Measurements from ENCODE around the gene VIL1.
A peak's percentile ranks its signal among the peaks of the same experiment; 100 is the strongest.

The VIL1 gene

DNA sequence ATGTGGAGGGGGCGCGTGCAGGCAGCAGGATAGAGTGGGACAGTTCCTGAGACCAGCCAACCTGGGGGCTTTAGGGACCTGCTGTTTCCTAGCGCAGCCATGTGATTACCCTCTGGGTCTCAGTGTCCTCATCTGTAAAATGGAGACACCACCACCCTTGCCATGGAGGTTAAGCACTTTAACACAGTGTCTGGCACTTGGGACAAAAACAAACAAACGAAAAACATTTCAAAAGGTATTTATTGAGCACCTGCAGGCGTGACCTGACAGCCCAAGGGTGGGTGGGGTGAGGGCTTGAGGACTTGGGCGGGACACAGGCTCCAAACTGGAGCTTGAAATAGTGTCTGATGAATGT lies 23.9 kb upstream of the VIL1 start:
- no peak for DNase-seq (ENCODE audit: low spot score)

DNA sequence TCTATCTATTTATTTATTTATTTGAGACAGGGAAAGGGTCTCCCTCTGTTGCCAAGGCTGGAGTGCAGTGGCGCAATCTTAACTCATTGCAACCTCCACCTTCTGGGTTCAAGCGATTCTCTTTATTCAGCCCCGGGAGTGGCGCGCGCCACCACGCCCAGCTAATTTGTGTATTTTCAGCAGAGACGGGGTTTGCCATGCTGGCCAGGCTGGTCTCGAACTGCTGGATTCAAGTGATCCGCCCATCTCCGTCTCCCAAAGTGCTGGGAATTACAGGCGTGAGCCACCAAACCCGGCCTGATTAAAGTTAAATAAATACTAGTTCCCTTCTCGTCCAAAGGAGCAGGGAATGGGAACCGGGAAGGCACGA lies 23.5 kb upstream of the VIL1 start:
- no peak for DNase-seq (ENCODE audit: low spot score)

DNA sequence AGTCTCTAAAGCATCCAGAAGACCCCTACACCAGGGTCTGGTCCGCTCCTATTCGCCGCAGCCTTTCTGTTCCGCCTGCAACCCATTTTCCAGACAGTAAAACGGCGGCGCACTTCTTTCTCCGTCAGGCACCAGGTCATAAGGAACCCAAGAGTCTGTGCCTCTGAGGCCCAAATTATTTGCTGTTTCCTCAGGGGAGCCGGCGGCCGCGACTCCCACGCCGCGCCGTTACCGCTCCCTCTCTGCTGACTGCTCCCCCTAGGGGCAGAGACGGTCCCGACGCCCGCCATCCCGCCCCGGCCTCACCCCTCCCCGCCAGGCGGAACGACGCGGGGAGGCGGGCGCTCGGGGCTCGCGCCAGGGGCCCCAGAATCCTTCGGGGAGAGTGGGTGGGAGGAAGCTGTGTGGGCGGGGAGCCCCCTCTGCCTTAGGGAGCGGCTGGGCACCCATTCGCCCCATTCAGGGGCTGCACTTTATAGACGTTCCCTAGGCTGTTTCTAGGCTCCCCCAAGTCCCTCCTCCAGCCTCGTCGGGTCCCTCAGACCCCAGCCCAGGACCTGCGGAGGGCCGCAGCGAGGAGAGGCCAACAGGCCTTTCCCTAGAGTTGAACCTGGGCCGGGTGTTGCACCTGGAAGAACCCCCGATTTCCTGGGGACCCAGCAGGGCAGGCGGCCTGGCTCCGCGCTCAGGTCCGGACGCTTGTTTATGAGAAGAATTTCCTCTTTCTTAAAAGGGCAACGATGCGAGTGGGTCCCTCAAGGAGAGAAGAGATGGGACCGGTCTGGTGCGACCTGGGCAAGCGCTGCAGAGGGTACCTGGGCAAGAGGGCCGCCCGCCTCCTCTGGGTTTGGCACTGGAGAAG lies 22.9 kb upstream of the VIL1 start:
- DNase-seq (ENCODE audit: low spot score), result peak; percentile 97

DNA sequence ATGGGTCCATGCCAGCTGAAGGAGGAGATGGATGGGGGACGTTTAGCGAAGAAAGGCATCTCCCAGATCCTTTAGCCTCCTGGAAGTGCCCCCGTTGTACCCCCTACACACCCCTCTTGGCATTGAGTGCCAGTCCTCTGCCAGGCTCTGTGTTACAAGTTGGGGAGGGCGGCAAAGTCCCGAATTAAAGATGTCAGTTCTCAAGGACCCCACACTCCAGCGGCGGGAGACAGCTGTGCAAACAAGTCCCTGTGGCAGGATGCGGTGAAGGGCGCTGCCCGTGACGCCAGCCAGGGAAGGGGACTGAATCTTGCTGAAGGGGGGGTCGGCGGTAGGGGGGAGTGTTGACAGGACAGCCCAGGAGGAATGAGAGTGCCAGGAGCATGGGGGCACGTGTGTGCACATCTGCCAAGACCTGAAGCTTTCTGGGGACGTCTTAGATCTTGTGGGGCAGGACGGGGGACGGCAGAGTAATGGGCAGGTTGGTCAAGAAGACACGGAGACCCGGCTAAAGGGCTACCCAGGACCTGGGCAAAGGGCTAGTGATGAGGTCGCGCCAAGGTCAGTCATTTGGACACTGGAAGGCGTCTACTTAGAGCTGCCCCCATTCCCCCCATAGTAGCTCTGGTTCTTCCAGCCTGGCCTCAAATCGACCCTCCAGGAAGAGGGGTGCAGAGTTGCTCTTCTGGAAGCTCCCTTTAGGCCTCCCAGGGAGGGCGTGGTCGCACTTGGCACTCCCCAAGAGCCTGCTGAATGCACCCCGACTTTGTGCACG lies 22.0 kb upstream of the VIL1 start:
- DNase-seq (ENCODE audit: low spot score), result peak; percentile 70

DNA sequence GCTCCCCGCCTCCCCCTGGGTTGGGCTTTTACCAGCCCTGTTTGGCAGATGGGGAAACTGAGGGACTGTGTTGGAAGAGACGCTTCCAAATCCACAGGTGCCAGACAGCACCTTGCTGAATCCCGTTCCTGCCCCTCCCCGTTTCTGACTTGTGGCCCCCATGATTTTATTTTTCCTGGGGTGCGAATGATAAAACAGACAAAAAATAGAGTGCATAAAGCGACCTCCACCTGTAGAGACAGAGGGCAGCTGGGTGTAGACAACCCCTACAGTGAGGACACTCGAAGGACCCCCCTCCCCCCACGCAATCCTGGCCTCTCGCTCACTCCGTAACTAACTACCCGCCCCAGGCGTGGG lies 21.5 kb upstream of the VIL1 start:
- DNase-seq (ENCODE audit: low spot score), result no peak

DNA sequence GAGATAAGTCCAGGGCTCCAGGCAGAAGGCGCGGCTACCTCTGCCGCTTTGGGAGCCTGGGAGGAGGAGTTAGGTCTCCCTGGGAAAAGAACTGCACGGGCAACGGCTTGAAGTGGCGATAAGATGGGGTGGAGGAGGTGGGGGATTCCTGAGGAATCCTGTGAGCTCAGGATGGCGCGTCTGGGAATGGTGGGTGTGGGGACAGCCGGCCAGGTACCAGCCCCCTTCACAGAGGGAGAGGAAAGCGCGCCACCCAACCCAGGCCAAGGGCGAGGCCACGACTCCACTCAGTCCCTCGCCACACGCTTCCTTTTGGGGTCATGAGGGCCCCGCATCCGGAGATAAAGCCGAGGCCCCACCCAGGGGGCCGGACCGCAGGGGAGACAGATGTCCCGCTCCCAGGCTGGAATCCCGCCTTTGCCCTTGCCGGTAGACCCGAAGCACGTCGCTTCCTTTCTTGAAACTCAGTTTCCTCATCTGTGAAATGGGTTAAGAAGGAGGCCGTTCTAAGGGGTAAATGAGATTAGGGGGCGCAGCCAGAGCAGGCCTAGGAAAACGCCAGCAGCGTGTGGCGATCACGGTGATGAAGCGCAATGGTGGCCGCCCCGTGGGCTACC lies 21.0 kb upstream of the VIL1 start:
- peak; percentile 53 for DNase-seq (ENCODE audit: low spot score)

DNA sequence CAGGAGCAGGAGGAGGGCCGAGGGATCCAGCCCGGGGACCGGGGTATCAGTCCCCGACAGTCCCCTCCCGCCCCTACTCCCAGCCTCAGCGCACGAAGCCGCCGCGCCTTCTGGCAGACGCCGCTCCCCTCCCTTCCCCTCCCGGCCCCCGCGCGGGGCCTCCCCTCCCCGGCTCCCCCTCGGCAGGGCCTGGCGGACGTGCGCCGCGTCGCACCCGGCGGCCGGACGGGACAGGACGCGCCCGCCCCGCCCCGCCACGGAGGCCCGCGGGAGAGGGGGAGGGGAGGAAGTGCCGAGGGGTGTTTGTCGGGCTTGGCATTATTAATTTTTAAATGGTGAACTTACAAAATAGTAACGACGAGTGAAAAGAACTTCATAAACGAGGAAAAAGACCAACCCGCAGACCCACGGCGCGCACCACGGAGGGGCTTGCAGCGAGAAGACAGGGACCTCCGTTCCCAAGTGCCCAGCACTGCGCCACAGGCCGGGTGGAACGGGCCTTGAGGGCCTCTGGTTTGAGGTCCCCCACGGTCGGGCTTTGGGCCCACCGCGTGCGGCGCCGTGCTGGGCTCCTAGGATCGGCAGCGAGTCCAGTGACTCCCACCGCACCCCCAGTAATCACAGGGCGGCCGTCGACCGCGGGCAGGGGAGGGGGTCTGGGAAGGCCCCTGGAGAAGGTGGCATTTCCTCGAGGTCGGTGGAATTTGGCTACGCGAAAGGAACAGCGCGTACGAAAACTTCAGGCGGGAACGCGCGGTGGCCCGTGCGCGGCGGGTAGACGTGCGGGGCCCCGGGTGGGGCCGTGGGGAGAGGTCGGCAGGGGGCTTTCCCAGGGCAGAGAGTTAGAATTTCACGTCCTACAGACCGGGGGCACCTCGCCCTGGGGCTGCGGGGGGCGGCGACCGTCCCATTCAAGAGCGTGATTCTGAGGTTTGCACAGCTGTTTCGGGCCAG lies 20.2 kb upstream of the VIL1 start:
- DNase-seq (ENCODE audit: low spot score), result peak; percentile 66

DNA sequence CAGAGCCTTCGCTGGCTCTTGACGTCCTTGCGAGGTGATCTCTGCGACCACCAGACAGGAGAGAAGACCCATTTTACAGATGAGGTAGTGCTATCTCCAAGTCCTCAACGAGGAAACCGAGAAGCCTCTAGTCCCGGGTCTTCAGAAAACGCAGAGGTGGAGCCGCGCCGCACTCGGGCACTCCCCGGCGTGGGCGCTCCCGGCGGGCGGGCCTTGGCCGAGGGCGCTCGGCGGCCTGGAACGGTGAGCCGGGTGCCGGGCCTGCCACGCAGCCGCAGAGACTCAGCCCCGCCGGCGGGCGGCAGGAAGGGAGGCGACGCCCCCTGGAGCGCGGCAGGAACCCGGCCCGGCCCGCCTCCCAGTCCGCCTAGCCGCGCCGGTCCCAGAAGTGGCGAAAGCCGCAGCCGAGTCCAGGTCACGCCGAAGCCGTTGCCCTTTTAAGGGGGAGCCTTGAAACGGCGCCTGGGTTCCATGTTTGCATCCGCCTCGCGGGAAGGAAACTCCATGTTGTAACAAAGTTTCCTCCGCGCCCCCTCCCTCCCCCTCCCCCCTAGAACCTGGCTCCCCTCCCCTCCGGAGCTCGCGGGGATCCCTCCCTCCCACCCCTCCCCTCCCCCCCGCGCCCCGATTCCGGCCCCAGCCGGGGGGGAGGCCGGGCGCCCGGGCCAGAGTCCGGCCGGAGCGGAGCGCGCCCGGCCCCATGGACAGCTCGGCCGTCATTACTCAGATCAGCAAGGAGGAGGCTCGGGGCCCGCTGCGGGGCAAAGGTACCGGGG lies 19.3 kb upstream of the VIL1 start, which contains the start of gene CTDSP1:
TSS of gene CTDSP1 (plus strand) at position 478 of the 776 bp plus-strand sequence. CDS start at position 701, 223 bp downstream.
- DNase-seq (ENCODE audit: low spot score), result peak; percentile 95

DNA sequence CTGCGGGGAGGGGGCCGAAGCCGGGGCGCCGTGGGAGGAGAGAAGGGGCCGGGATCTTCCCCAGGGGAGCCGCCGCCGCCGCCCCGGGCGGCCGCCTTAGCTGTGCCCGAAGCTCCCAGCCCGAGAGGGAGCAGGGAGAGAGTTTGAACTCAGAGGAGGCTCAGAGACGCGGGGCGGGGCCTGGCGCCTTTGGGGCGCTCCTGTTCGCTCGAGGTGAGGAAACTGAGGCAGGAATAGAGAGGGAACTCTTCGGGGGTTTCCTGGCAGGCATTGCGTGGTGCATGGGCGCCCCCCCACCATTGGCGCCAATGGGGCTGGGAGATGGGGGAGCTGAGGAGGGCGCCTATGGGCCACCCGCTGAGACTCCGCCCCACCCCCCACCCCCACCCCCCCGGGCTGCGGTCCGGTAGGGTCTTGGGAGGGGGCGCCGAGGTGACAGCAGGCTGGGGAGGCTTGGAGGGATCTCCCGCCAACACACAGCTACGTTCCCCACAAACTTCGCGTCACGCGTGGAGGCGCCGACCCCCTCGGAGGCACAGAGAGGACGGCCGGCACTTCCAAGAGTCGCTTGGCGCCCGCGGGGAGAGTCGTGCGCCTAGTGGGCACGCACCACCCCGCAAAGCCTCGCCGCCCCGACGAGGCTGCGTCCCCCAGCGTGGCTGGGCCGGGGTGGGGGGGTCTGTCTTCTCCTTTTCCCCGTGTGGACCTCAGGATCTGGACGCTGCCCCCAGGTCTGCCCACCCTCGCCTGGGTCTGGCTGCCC lies 18.6 kb upstream of the VIL1 start:
- peak; percentile 22 for DNase-seq (ENCODE audit: low spot score)

DNA sequence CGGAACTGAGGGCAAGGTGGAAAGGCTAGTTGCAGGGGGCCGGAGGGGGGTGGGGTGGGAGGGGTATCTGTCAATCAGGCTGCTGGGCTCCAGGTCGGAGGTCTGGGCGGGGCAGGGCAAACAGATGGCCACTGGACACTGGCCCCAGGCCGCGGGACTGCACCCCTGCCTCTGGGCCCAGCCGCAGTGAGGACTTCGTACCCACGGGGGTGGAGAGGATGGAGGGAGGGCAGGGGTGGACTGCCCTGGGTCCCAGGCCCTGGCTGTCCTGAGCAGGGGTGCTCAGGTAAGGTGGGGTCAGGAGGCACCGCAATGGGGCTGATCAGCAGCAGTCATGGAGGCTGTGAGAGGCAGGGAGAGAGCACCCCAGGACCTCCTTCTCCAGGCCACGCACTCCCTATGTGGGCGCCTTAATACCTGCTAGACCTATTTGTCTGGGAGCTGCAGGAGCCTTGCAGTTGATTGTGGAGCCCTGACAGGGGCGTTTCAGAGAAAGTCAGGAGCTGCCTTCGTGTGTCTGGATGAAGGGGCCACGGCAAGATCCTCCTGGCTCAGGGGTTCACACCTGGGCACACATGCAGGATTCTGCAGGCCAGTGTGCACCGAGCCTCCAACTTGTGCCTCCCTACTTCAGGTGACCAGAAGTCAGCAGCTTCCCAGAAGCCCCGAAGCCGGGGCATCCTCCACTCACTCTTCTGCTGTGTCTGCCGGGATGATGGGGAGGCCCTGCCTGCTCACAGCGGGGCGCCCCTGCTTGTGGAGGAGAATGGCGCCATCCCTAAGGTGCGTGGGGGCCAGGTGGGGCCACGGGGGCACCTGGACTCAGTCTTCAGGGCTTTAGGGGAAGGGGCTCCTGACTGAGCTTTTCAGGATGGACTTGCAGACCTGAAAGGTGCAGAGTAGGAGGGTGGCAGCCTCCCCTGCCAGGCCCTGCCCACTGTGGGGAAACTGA lies 17.7 kb upstream of the VIL1 start:
- no peak for DNase-seq (ENCODE audit: low spot score)

DNA sequence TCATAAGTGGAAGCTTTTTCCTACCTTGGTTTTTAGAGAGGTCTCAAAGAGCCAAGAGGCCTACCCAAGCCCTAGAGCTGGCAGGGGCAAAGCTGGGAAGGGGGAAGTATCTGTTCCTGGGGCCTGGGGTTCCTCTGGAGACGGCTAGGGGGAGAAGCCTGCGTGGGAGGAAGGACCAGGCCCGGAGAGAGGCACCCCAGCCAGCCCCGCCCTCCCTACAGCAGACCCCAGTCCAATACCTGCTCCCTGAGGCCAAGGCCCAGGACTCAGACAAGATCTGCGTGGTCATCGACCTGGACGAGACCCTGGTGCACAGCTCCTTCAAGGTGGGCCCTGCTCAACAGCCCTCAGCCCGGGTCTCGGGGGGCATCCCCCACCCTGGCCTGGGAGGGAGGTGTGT lies 17.0 kb upstream of the VIL1 start:
- DNase-seq (ENCODE audit: low spot score), result no peak

DNA sequence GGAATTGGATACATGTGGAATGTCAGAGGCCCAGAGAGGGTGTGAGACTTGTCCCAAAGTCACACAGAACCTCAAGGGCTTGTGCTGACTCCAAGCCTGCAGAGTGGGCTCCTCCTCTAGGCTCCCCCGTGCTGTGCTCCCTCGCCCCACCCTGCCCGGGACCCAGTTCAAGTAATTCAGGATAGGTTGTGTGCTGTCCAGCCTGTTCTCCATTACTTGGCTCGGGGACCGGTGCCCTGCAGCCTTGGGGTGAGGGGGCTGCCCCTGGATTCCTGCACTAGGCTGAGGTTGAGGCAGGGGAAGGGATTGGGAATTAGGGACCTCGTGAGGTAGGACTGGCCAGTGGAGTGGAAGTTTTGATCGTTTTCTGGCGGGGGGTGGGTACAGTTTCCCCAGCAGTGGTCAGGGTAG lies 16.4 kb upstream of the VIL1 start:
- DNase-seq (ENCODE audit: low spot score), result no peak

DNA sequence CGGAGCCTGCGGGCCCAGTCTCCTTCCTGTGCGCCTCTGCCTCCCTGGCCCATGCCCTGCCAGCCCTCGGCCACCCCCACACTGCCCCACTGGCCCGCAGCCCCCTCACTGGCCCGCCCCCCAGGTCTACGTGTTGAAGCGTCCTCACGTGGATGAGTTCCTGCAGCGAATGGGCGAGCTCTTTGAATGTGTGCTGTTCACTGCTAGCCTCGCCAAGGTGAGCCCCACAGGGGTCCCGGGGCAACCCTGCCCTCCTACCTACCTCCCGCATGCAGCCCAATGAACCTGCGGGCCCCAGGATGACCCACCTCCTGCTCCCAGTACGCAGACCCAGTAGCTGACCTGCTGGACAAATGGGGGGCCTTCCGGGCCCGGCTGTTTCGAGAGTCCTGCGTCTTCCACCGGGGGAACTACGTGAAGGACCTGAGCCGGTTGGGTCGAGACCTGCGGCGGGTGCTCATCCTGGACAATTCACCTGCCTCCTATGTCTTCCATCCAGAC lies 16.0 kb upstream of the VIL1 start:
- no peak for DNase-seq (ENCODE audit: low spot score)

DNA sequence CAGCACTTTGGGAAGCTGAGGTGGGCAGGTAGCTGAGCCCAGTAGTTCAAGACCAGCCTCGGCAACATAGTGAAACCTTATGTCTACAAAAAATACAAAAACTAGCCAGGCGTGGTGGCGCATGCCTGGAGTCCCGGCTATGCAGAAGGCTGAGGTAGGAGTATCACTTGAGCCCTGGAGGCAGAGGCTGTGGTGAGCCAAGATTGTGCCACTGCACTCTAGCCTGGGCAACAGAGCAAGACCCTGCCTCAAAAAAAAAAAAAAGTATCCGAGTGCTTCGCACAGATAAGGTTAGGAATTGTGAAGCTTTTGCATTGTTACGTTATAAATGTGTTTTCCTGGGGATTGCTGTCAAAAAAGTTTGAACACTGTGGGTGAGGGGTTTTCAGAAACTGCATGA lies 15.1 kb upstream of the VIL1 start:
- no peak for DNase-seq (ENCODE audit: low spot score)

DNA sequence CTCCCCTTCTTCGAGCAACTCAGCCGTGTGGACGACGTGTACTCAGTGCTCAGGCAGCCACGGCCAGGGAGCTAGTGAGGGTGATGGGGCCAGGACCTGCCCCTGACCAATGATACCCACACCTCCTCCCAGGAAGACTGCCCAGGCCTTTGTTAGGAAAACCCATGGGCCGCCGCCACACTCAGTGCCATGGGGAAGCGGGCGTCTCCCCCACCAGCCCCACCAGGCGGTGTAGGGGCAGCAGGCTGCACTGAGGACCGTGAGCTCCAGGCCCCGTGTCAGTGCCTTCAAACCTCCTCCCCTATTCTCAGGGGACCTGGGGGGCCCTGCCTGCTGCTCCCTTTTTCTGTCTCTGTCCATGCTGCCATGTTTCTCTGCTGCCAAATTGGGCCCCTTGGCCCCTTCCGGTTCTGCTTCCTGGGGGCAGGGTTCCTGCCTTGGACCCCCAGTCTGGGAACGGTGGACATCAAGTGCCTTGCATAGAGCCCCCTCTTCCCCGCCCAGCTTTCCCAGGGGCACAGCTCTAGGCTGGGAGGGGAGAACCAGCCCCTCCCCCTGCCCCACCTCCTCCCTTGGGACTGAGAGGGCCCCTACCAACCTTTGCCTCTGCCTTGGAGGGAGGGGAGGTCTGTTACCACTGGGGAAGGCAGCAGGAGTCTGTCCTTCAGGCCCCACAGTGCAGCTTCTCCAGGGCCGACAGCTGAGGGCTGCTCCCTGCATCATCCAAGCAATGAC lies 14.4 kb upstream of the VIL1 start:
- DNase-seq (ENCODE audit: low spot score), result no peak

DNA sequence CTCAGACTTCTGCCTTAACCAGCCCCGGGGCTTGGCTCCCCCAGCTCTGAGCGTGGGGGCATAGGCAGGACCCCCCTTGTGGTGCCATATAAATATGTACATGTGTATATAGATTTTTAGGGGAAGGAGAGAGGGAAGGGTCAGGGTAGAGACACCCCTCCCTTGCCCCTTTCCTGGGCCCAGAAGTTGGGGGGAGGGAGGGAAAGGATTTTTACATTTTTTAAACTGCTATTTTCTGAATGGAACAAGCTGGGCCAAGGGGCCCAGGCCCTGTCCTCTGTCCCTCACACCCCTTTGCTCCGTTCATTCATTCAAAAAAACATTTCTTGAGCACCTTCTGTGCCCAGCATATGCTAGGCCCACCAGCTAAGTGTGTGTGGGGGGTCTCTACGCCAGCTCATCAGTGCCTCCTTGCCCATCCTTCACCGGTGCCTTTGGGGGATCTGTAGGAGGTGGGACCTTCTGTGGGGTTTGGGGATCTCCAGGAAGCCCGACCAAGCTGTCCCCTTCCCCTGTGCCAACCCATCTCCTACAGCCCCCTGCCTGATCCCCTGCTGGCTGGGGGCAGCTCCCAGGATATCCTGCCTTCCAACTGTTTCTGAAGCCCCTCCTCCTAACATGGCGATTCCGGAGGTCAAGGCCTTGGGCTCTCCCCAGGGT lies 13.7 kb upstream of the VIL1 start:
- no peak for DNase-seq (ENCODE audit: low spot score)

DNA sequence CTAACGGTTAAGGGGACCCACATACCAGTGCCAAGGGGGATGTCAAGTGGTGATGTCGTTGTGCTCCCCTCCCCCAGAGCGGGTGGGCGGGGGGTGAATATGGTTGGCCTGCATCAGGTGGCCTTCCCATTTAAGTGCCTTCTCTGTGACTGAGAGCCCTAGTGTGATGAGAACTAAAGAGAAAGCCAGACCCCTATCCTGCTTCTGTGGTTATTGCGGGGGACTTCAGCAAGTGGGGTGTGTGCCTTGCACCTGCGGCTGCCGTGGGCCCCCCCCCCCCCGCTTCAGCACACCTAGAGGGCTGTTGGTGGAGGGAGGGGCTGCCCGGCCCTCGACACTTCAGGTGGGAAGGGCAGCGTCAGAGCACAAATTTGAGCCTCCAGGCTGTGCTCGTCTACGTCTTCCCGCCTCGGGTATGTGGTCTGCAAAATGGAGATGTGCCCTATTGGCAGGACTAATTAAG lies 13.1 kb upstream of the VIL1 start:
- DNase-seq (ENCODE audit: low spot score), result no peak
